SKM-1 (cell line): Measurements from ENCODE around the gene ANKRD34C.

Experiments
- DNase-seq: peaks from one replicate; lab custom pipeline; 2025; ENCODE audit not compliant: unreplicated experiment; lab: John Stamatoyannopoulos, UW

Gene ANKRD34C

GRCh38 chr15:79282371-79283251 lies at the start of gene ANKRD34C:
TSS of gene ANKRD34C (plus strand) at chr15:79282722. CDS start at chr15:79293285, 10,563 bp downstream.
- DNase-seq, result no peak

- DNase-seq, result no peak
These were observed 49.3 kb upstream of the ANKRD34C start for GRCh38 chr15:79233236-79233635.

GRCh38 chr15:79240036-79240435 lies 42.5 kb upstream of the ANKRD34C start:
- DNase-seq, result no peak

GRCh38 chr15:79243723-79244122 lies 38.8 kb upstream of the ANKRD34C start:
- no peak for DNase-seq

- DNase-seq, result no peak
These were observed 37.6 kb upstream of the ANKRD34C start for GRCh38 chr15:79244876-79245275.

- no peak for DNase-seq
These were observed 34.3 kb upstream of the ANKRD34C start for GRCh38 chr15:79248183-79248582.

GRCh38 chr15:79257454-79257853 lies 25.1 kb upstream of the ANKRD34C start:
- no peak for DNase-seq

- no peak for DNase-seq
These were observed 20.7 kb upstream of the ANKRD34C start for GRCh38 chr15:79261836-79262235.

- DNase-seq, result no peak
These were observed 17.4 kb upstream of the ANKRD34C start for GRCh38 chr15:79265167-79265566.

- no peak for DNase-seq
These were observed 16.4 kb upstream of the ANKRD34C start for GRCh38 chr15:79265987-79266579.

- no peak for DNase-seq
These were observed 928 bp downstream of the ANKRD34C start for GRCh38 chr15:79283252-79284048.

GRCh38 chr15:79290642-79291275 lies 8.2 kb downstream of the ANKRD34C start:
- DNase-seq, result no peak

- no peak for DNase-seq
These were observed 9.5 kb downstream of the ANKRD34C start for GRCh38 chr15:79292011-79292410.

- no peak for DNase-seq
These were observed 11.6 kb downstream of the ANKRD34C start for GRCh38 chr15:79294075-79294474.

- no peak for DNase-seq
These were observed 14.1 kb downstream of the ANKRD34C start for GRCh38 chr15:79296583-79296982.

GRCh38 chr15:79299126-79299840 lies 16.8 kb downstream of the ANKRD34C start:
- no peak for DNase-seq

GRCh38 chr15:79299841-79300235 lies 17.3 kb downstream of the ANKRD34C start:
- no peak for DNase-seq

GRCh38 chr15:79307251-79307650 lies 24.7 kb downstream of the ANKRD34C start:
- DNase-seq, result no peak

GRCh38 chr15:79308874-79309273 lies 26.4 kb downstream of the ANKRD34C start:
- DNase-seq, result no peak

- DNase-seq, result peak; percentile 49
These were observed 28.1 kb downstream of the ANKRD34C start for GRCh38 chr15:79310612-79310984.
